CD14-positive monocyte (primary cell): ENCODE measurements around the gene LAMTOR4. TPM values are rescaled to one million over a fixed set of nuclear protein-coding genes. Genes with fewer than 3 reads are reported as not detected.
A peak's percentile ranks its signal among the peaks of the same experiment; 100 is the strongest.
"Not testable (repeated sequence)": the region's sequence is repeated elsewhere in the genome, so short reads cannot be mapped to it uniquely, and the experiment has no call there.

ENCODE experiments used
- DNase-seq, 3 donors: peaks; one replicate each; pipeline ENCODE4 v3.0.0-alpha.2; 2011 to 2022
- H2AFZ ChIP-seq: 2 replicates; pipeline ENCODE4 v1.6.0; 2012; ENCODE audit warnings: mild to moderate bottlenecking, low read depth, low read length, inconsistent platforms; ENCODE audit not compliant: insufficient read depth, poor library complexity, severe bottlenecking
- H3K27ac ChIP-seq, 2 donors: 1 replicate in 1 of 2; 2 replicates in 1 of 2; pipeline ENCODE4 v1.5.1; 2012 to 2013; ENCODE audit warnings: low read length in 2 of 2, control low read depth in 1 of 2, inconsistent platforms in 1 of 2, low read depth in 1 of 2, mild to moderate bottlenecking in 1 of 2
- H3K27me3 ChIP-seq, 2 donors: one replicate each; pipeline versions ENCODE4 v1.6.0 to v1.6.1; 2011 to 2013; ENCODE audit warnings: low read length in 2 of 2; ENCODE audit not compliant: control insufficient read depth in 2 of 2, insufficient read depth in 2 of 2
- H3K36me3 ChIP-seq, 2 donors: replicated peaks in 1 of 2; 1 replicate in 1 of 2; 2 replicates in 1 of 2; pipeline versions ENCODE4 v1.5.1 to v1.6.1; 2012 to 2013; ENCODE audit warnings: low read length in 2 of 2, control low read depth in 1 of 2, inconsistent platforms in 1 of 2, mild to moderate bottlenecking in 1 of 2; ENCODE audit not compliant: insufficient read depth in 2 of 2, control insufficient read depth in 1 of 2
- H3K4me1 ChIP-seq, 2 donors: 1 replicate in 1 of 2; 2 replicates in 1 of 2; pipeline versions ENCODE4 v1.5.1 to v1.6.1; 2012 to 2013; ENCODE audit warnings: low read length in 2 of 2, control low read depth in 1 of 2, inconsistent platforms in 1 of 2, mild to moderate bottlenecking in 1 of 2, moderate library complexity in 1 of 2; ENCODE audit not compliant: insufficient read depth in 2 of 2, control insufficient read depth in 1 of 2
- H3K4me2 ChIP-seq: replicated peaks from 2 replicates; pipeline ENCODE3; 2012; ENCODE audit warnings: low read length, moderate library complexity, mild to moderate bottlenecking; ENCODE audit not compliant: poor library complexity, severe bottlenecking; ENCODE audit errors: extremely low read depth
- H3K4me3 ChIP-seq, 3 experiments: fragments of 200-600 bp in 1 of 3; sonication (generic) in 1 of 3; replicated peaks in 1 of 3; 1 replicate in 2 of 3; 2 replicates in 1 of 3; pipeline ENCODE4 v1.5.1; 2011 to 2013; ENCODE audit warnings: low read length in 3 of 3, mild to moderate bottlenecking in 3 of 3, control low read depth in 2 of 3, low read depth in 2 of 3, inconsistent platforms in 1 of 3, moderate library complexity in 1 of 3
- H3K79me2 ChIP-seq: 2 replicates; pipeline ENCODE4 v1.6.0; 2012; ENCODE audit warnings: mild to moderate bottlenecking, control low read depth, inconsistent platforms, low read length, moderate library complexity; ENCODE audit not compliant: insufficient read depth
- H3K9ac ChIP-seq: 2 replicates; pipeline ENCODE4 v1.6.0; 2017; ENCODE audit warnings: low read length, mild to moderate bottlenecking; ENCODE audit not compliant: insufficient read depth, poor library complexity, severe bottlenecking
- H3K9me3 ChIP-seq, 2 donors: replicated peaks in 1 of 2; 1 replicate in 1 of 2; 2 replicates in 1 of 2; pipeline versions ENCODE4 v1.5.1 to v1.6.1; 2012 to 2013; ENCODE audit warnings: low read length in 2 of 2, control low read depth in 1 of 2; ENCODE audit not compliant: control insufficient read depth in 1 of 2, insufficient read depth in 1 of 2
- H4K20me1 ChIP-seq: 2 replicates; pipeline ENCODE4 v1.6.0; 2012; ENCODE audit warnings: mild to moderate bottlenecking, low read length, control low read depth, moderate library complexity; ENCODE audit not compliant: insufficient read depth
- H3K27ac Mint-ChIP-seq, 7 donors: one replicate each; pipeline ENCODE4 v1.8.0; 2020; ENCODE audit warnings: mild to moderate bottlenecking in 7 of 7, mixed read lengths in 7 of 7, moderate library complexity in 6 of 7, inconsistent platforms in 2 of 7
- H3K27me3 Mint-ChIP-seq, 3 donors: one replicate each; pipeline ENCODE4 v1.8.0; 2021 to 2022; ENCODE audit warnings: low read depth in 3 of 3, mild to moderate bottlenecking in 3 of 3, mixed read lengths in 3 of 3, moderate library complexity in 3 of 3, inconsistent platforms in 1 of 3
- H3K36me3 Mint-ChIP-seq, 2 donors: one replicate each; pipeline ENCODE4 v1.8.0; 2020; ENCODE audit warnings: mixed read lengths in 2 of 2, inconsistent platforms in 1 of 2, mild to moderate bottlenecking in 1 of 2
- H3K4me1 Mint-ChIP-seq: one replicate; pipeline ENCODE4 v1.8.0; 2020; ENCODE audit warnings: mild to moderate bottlenecking, mixed read lengths
- H3K4me3 Mint-ChIP-seq, 2 donors: one replicate each; pipeline ENCODE4 v1.8.0; 2020; ENCODE audit warnings: mild to moderate bottlenecking in 2 of 2, mixed read lengths in 2 of 2, moderate library complexity in 1 of 2
- H3K9me3 Mint-ChIP-seq, 7 donors: one replicate each; pipeline ENCODE4 v1.8.0; 2020 to 2022; ENCODE audit warnings: mixed read lengths in 7 of 7, mild to moderate bottlenecking in 6 of 7, moderate library complexity in 6 of 7, inconsistent platforms in 2 of 7
- WGBS: methylation state at CpG from one replicate; pipeline ENCODE4 v1.1.5; 2013; ENCODE audit warnings: missing lambda C conversion rate; ENCODE audit not compliant: insufficient coverage; 5-methylcytosine and 5-hydroxymethylcytosine counted together
- intact Hi-C, 2 donors: fragments of 100-400 bp; cut with micrococcal nuclease; formaldehyde crosslinking; loops; one replicate each; pipeline versions ENCODE4 v1.15.0 to v1.15.1; 2023
- polyA plus RNA-seq, 3 donors: library from polyadenylated mRNA; depleted of rRNA in 1 of 3; unstranded in 2 of 3; stranded (reverse) in 1 of 3; fragments of 300-500 nt in 2 of 3; fragments of >200 nt in 1 of 3; fragmentation: Illumina TruSeq in 2 of 3; gene quantifications; 1 replicate in 2 of 3; 2 replicates in 1 of 3; pipeline ENCODE4 v1.2.3, GENCODE V29; 2012 to 2021
- TF ChIP-seq, protein P1 (sequence below): fragments of 200-600 bp; IDR thresholded peaks from one replicate; pipeline ENCODE4 v1.8.0; 2022; ENCODE audit warnings: antibody characterized with exemption, mild to moderate bottlenecking

Gene LAMTOR4
- polyA plus RNA-seq, 3 donors, result 533 to 754 (median 621) TPM

DNA sequence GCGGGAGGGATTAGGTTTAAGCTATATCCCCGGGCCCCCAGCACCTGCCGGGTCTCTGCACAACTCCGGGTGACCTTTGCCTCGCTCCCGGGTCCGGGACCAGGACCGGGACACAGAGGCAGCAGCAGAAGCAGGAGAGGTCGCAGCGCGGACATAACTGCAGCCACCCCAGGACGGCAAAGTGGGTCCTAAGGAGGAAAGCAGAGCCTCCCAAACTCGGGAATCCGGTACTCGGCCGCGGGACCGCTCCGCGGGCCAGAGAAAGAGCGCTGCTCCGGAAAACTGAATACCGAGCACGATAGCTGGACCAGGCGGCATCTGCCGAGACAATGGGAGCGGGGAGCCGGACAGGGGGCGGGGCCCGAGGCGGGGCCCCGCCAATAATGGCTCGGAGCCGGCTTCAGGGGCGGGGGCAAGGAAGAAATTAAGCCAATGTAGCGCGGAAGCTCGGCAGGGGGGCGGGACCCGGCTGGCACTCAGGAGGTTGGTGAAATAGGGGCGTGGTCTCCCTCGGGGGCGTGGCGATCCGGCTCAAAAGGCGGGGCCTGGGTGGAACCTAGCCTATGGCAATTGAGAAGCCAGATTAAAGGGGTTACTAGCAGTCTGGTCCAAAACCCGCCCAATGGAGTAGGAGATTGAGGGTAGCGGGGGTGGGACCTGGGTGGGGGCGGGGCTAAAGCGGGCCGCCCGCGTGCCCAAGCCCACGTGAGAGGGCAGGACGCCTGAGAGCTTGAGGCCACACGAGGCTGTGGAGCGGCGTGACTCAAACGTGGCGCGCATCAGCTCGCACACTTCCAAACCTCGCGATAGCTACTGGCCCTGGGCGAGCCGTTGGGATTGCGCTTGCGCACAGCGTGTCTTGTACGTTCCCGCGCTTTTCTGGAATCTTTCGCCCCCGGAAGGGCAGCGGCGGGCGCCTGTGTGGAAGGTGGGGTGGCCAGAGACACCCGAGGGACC is 28.6 kb downstream of the LAMTOR4 start, which contains the start of the genes GPC2 and STAG3:
Gene GPC2 (minus strand): TSS at position 337 of the 957 bp plus-strand sequence. CDS start 182 bp downstream, at position 155.
Gene STAG3 (plus strand): TSS at position 874 of the 957 bp plus-strand sequence. CDS start 2,639 bp downstream, outside the sequence.
- intact Hi-C loops, result loop anchor here in 1 of 2 donors (2.0 kb wide), 1 partner anchor 29 kb away; the partner anchor contains the start of gene LAMTOR4
- H3K4me1 Mint-ChIP-seq, result peaks cover 18% of the 10 kb centered on the region
- no peak within 1 kb of the TSS for H3K27ac ChIP-seq

DNA sequence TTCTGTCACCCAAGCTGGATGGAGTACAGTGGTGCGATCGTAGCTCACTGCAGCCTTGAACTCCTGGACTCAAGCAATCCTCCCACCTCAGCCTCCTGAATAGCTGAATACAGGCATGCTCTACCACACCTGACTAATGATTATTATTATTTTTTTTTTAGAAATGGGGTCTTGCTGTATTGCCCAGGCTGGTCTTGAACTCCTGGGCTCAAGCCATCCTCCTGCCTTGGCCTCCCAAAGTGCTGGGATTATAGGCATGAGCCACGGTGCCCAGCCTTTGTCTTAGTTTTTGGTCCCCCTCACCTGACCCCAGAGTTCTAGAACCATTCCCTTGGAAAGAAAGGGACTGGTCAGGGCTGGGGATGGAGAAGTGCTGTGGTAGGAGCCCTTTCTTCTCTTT is 31.4 kb downstream of the LAMTOR4 start:
- H3K9me3 Mint-ChIP-seq, H3K36me3 Mint-ChIP-seq, intact Hi-C loops, H4K20me1 ChIP-seq, H3K4me3 ChIP-seq, H3K9me3 ChIP-seq, H3K27ac ChIP-seq, H2AFZ ChIP-seq, DNase-seq, H3K9ac ChIP-seq, H3K4me3 Mint-ChIP-seq, H3K27ac Mint-ChIP-seq, H3K4me2 ChIP-seq, H3K36me3 ChIP-seq, H3K79me2 ChIP-seq: not testable (repeated sequence)
- H3K4me1 ChIP-seq, result peaks cover 13 to 18% of the 10 kb centered on the region in 2 donors
- Mint-ChIP-seq H3K27me3 (peaks cover 15 to 39% (median 37%) of the 10 kb centered on the region in 3 donors), H3K4me1 (peaks cover 18% of the 10 kb centered on the region)
- peaks cover 0 to 10% of the 10 kb centered on the region in 2 donors for H3K27me3 ChIP-seq
- no CpG with 5 or more reads among the region's 3 CpGs for WGBS

More for the DNA sequence above, 28.6 kb downstream of the LAMTOR4 start, which contains the start of the genes GPC2 and STAG3:
- Mint-ChIP-seq H3K36me3 (peaks cover 0 to 5% of the 10 kb centered on the region in 2 donors), H3K27ac (peak within 1 kb of the TSS in 2 of 7 donors; percentile 35 to 54), H3K27me3 (peaks cover 26 to 54% (median 41%) of the 10 kb centered on the region in 3 donors), H3K4me3 (peak within 1 kb of the TSS; percentile 76 to 85), H3K9me3 (peaks cover 0 to 10% (median 7%) of the 10 kb centered on the region in 7 donors)
- 4% methylated on average over 74 of the region's 78 CpGs for WGBS
- peak within 1 kb of the TSS; percentile 93 for H2AFZ ChIP-seq
- H3K4me1 ChIP-seq, result peaks cover 13 to 18% of the 10 kb centered on the region in 2 donors
- H4K20me1 ChIP-seq, result no peaks in the 10 kb centered on the region
- TF ChIP-seq, protein P1, sequence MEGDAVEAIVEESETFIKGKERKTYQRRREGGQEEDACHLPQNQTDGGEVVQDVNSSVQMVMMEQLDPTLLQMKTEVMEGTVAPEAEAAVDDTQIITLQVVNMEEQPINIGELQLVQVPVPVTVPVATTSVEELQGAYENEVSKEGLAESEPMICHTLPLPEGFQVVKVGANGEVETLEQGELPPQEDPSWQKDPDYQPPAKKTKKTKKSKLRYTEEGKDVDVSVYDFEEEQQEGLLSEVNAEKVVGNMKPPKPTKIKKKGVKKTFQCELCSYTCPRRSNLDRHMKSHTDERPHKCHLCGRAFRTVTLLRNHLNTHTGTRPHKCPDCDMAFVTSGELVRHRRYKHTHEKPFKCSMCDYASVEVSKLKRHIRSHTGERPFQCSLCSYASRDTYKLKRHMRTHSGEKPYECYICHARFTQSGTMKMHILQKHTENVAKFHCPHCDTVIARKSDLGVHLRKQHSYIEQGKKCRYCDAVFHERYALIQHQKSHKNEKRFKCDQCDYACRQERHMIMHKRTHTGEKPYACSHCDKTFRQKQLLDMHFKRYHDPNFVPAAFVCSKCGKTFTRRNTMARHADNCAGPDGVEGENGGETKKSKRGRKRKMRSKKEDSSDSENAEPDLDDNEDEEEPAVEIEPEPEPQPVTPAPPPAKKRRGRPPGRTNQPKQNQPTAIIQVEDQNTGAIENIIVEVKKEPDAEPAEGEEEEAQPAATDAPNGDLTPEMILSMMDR, result no peak
- H3K36me3 ChIP-seq, result no peaks in the 10 kb centered on the region
- peak within 1 kb of the TSS; percentile 30 to 82 (median 57) for H3K4me3 ChIP-seq
- H3K9me3 ChIP-seq, result peaks cover 0 to 6% of the 10 kb centered on the region in 2 donors
- H3K9ac ChIP-seq, result no peak within 1 kb of the TSS
- H3K27me3 ChIP-seq, result peaks cover under 1 to 11% of the 10 kb centered on the region in 2 donors
- peak within 1 kb of the TSS; percentile 95 for H3K4me2 ChIP-seq
- DNase-seq, result peak; percentile 95 to 96 (median 96)
- no peaks in the 10 kb centered on the region for H3K79me2 ChIP-seq

DNA sequence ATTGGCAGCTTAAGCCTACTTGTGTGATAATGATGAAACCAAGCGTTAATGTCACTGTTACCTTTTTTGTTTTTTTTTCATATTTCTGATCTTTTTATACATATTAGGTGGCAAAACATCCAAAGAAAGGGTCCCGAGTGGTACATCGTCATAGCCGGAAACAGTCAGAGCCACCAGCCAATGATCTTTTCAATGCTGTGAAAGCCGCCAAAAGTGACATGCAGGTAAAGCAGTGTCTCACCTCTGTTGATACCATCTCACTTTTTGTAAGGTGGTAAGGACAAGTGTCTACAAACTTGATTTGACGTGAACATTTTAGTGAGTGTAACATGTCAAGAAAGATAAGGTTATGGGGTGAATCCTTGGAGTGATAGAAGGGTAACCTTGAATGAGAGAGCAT is 33.9 kb downstream of the LAMTOR4 start:
- DNase-seq, result not testable (repeated sequence)

More for the DNA sequence above, 33.9 kb downstream of the LAMTOR4 start:
- H3K9ac ChIP-seq, H2AFZ ChIP-seq, H3K36me3 Mint-ChIP-seq, H3K4me3 Mint-ChIP-seq, H3K4me2 ChIP-seq, H3K9me3 ChIP-seq, intact Hi-C loops, H3K27me3 ChIP-seq, H3K4me1 ChIP-seq, H3K4me3 ChIP-seq, H3K79me2 ChIP-seq, H3K36me3 ChIP-seq, H3K4me1 Mint-ChIP-seq, H3K27ac ChIP-seq, H3K9me3 Mint-ChIP-seq, H4K20me1 ChIP-seq, H3K27ac Mint-ChIP-seq: not testable (repeated sequence)
- WGBS, result no CpG with 5 or more reads among the region's 6 CpGs
- peaks cover 14 to 31% (median 28%) of the 10 kb centered on the region in 3 donors for H3K27me3 Mint-ChIP-seq
